ENCODE data around the gene OR2V1.
"Not testable (repeated sequence)": the region's sequence is repeated elsewhere in the genome, so short reads cannot be mapped to it uniquely, and the experiment has no call there.

DNA sequence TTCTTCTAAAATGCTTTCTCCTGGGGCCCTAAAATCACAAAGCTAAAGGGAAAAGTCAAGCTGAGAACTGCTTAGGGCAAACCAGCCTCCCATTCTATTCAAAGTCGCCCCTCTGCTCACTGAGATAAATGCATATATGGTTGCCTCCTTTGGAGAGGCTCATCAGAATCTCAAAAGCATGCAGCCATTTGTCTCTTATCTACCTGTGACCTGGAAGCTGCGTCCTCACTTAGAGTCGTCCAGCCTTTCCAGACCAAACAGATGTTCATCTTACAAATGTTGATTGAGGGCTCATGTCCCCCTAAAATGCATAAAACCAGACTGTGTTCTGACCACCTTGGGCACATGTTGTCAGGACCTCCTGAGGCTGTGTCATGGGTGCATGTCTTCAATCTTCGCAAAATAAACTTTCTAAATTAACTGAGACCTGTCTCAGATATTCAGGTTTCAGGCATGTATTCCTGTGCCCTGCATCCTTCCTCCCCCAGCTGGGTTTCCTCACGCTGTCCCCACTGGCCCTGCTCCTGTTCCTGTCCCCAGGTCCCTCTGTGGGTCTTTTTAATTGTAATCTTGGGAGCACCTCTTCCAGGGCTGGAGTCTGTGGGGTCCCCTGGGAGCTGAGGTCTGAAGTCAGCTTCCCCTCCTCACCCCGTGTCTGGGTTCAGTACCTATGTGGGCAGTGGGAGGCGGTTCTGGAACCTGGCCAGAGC is 16.1 kb upstream of the OR2V1 start, which contains the start of gene OR2V2:
- not testable (repeated sequence) for TF ChIP-seq CTCF (conservative IDR thresholded peaks at IDR 0.05; ENCODE audit: low read depth in 2 of 2); CREB1 (CRISPR knock-in tag; IDR thresholded peaks at IDR 0.05; ENCODE audit: low read depth); ZNF331 (CRISPR knock-in tag; IDR thresholded peaks at IDR 0.05; ENCODE audit: low read depth); POLR2AphosphoS5 (IDR thresholded peaks at IDR 0.05; ENCODE audit: low read depth); EZH2 (IDR thresholded peaks at IDR 0.05; ENCODE audit: low read depth, unreplicated experiment); JUNB (IDR thresholded peaks at IDR 0.05; ENCODE audit: unreplicated experiment); EZH2phosphoT487 (IDR thresholded peaks at IDR 0.05; ENCODE audit: unreplicated experiment); NANOG (IDR thresholded peaks at IDR 0.05; ENCODE audit: borderline replicate concordance); ZNF114 (CRISPR knock-in tag; IDR thresholded peaks at IDR 0.05); STAT1 (IDR thresholded peaks at IDR 0.05; ENCODE audit: unreplicated experiment)
- TF ChIP-seq, protein P1, sequence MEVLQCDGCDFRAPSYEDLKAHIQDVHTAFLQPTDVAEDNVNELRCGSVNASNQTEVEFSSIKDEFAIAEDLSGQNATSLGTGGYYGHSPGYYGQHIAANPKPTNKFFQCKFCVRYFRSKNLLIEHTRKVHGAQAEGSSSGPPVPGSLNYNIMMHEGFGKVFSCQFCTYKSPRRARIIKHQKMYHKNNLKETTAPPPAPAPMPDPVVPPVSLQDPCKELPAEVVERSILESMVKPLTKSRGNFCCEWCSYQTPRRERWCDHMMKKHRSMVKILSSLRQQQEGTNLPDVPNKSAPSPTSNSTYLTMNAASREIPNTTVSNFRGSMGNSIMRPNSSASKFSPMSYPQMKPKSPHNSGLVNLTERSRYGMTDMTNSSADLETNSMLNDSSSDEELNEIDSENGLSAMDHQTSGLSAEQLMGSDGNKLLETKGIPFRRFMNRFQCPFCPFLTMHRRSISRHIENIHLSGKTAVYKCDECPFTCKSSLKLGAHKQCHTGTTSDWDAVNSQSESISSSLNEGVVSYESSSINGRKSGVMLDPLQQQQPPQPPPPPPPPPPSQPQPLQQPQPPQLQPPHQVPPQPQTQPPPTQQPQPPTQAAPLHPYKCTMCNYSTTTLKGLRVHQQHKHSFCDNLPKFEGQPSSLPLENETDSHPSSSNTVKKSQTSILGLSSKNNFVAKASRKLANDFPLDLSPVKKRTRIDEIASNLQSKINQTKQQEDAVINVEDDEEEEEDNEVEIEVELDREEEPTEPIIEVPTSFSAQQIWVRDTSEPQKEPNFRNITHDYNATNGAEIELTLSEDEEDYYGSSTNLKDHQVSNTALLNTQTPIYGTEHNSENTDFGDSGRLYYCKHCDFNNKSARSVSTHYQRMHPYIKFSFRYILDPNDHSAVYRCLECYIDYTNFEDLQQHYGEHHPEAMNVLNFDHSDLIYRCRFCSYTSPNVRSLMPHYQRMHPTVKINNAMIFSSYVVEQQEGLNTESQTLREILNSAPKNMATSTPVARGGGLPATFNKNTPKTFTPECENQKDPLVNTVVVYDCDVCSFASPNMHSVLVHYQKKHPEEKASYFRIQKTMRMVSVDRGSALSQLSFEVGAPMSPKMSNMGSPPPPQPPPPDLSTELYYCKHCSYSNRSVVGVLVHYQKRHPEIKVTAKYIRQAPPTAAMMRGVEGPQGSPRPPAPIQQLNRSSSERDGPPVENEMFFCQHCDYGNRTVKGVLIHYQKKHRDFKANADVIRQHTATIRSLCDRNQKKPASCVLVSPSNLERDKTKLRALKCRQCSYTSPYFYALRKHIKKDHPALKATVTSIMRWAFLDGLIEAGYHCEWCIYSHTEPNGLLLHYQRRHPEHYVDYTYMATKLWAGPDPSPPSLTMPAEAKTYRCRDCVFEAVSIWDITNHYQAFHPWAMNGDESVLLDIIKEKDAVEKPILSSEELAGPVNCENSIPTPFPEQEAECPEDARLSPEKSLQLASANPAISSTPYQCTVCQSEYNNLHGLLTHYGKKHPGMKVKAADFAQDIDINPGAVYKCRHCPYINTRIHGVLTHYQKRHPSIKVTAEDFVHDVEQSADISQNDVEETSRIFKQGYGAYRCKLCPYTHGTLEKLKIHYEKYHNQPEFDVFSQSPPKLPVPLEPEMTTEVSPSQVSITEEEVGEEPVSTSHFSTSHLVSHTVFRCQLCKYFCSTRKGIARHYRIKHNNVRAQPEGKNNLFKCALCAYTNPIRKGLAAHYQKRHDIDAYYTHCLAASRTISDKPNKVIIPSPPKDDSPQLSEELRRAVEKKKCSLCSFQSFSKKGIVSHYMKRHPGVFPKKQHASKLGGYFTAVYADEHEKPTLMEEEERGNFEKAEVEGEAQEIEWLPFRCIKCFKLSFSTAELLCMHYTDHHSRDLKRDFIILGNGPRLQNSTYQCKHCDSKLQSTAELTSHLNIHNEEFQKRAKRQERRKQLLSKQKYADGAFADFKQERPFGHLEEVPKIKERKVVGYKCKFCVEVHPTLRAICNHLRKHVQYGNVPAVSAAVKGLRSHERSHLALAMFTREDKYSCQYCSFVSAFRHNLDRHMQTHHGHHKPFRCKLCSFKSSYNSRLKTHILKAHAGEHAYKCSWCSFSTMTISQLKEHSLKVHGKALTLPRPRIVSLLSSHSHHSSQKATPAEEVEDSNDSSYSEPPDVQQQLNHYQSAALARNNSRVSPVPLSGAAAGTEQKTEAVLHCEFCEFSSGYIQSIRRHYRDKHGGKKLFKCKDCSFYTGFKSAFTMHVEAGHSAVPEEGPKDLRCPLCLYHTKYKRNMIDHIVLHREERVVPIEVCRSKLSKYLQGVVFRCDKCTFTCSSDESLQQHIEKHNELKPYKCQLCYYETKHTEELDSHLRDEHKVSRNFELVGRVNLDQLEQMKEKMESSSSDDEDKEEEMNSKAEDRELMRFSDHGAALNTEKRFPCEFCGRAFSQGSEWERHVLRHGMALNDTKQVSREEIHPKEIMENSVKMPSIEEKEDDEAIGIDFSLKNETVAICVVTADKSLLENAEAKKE (CRISPR knock-in tag; IDR thresholded peaks at IDR 0.05): not testable (repeated sequence)
- TF ChIP-seq, protein P2, sequence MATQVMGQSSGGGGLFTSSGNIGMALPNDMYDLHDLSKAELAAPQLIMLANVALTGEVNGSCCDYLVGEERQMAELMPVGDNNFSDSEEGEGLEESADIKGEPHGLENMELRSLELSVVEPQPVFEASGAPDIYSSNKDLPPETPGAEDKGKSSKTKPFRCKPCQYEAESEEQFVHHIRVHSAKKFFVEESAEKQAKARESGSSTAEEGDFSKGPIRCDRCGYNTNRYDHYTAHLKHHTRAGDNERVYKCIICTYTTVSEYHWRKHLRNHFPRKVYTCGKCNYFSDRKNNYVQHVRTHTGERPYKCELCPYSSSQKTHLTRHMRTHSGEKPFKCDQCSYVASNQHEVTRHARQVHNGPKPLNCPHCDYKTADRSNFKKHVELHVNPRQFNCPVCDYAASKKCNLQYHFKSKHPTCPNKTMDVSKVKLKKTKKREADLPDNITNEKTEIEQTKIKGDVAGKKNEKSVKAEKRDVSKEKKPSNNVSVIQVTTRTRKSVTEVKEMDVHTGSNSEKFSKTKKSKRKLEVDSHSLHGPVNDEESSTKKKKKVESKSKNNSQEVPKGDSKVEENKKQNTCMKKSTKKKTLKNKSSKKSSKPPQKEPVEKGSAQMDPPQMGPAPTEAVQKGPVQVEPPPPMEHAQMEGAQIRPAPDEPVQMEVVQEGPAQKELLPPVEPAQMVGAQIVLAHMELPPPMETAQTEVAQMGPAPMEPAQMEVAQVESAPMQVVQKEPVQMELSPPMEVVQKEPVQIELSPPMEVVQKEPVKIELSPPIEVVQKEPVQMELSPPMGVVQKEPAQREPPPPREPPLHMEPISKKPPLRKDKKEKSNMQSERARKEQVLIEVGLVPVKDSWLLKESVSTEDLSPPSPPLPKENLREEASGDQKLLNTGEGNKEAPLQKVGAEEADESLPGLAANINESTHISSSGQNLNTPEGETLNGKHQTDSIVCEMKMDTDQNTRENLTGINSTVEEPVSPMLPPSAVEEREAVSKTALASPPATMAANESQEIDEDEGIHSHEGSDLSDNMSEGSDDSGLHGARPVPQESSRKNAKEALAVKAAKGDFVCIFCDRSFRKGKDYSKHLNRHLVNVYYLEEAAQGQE (IDR thresholded peaks at IDR 0.05; ENCODE audit: unreplicated experiment): not testable (repeated sequence)
- TF ChIP-seq, protein P3, sequence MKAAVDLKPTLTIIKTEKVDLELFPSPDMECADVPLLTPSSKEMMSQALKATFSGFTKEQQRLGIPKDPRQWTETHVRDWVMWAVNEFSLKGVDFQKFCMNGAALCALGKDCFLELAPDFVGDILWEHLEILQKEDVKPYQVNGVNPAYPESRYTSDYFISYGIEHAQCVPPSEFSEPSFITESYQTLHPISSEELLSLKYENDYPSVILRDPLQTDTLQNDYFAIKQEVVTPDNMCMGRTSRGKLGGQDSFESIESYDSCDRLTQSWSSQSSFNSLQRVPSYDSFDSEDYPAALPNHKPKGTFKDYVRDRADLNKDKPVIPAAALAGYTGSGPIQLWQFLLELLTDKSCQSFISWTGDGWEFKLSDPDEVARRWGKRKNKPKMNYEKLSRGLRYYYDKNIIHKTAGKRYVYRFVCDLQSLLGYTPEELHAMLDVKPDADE (IDR thresholded peaks at IDR 0.05): not testable (repeated sequence)
